CD4-positive, alpha-beta T cell treated with Interleukin-21 for 1 hour (primary cell): ENCODE measurements around the gene CCDC191.

Source experiments
- DNase-seq: peaks from one replicate; pipeline ENCODE4 v3.0.0-alpha.2; 2020

The CCDC191 gene, protein sequence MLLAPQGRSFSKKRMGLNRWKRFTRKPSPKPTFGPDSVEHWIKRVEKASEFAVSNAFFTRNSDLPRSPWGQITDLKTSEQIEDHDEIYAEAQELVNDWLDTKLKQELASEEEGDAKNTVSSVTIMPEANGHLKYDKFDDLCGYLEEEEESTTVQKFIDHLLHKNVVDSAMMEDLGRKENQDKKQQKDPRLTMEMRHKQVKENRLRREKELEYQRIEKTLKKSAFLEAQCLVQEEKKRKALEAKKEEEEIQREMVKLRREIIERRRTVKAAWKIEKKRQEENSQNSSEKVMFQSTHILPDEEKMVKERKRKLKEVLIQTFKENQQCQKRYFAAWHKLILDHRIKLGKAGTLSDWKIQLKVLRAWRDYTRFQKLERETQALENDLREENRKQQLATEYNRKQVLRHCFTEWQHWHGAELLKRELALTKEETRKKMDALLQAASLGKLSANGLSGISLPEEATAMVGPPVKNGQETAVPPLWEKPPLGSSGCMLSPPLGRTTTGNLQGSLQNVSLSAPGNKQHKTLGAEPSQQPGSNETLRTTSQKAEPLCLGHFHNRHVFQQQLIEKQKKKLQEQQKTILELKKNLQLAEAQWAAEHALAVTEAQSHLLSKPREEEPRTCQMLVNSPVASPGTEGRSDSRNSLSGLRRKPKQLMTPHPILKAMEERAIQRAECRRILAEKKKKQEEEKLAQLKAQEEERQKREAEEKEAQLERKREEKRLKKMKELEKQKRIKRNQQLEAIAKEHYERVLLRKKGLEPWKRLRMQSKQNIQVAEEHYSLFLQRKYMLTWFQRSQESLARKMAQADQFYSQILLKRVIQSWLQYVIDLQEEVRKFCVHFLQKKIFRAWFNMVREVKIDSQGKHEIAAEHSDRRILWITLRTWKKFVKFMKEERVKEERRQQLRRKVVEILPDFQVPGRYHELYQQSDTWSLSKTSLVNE

DNA sequence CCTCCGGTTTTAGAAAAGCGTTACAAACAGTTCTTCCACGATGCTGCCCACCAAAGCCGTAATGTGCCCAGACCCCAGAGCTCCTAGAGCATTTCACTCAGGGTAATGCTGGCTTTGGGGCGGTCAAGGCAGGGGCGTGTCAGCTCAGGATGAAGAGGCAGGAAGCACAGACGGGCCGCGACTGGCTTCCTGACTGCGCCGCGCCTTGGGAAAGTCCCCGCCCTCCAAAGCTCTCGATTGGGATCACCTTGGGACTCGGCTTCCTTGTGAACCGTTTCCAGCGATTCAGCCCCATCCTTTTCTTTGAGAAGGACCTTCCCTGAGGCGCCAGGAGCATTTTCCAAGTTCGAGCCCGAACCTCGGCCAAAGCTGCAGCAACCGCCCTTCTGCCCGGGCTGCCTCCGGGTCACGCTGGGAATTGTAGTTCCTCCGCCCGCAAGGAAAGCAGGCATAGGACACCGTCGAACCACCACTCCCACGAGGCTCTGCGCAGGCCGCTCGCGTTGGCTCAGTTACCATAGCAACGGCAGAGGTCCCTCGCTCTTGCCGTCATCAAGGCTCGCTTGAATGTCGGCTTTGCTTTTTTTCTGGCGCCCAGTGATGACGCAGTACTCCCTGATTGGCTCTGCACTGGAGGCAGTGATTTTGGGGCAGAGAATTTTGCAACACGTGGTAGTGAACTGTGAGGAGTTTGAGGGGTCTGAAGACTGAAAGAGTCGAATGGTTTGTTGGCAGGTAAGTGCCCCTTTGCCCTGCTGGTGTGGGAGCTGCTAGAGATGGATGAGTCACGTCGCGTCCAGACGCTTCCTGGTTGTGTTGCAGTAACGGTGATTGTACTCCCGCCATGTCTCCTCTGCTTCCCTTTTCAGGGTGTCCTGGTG, at the start of gene CCDC191, which contains the start of gene QTRT2:
Gene CCDC191, minus strand, starts transcription at position 397 of the 881 bp plus-strand sequence. Its CDS starts 60 bp downstream, at position 337.
Gene QTRT2, plus strand, starts transcription at position 608 of the 881 bp plus-strand sequence. CDS start 8,521 bp downstream, outside the sequence.
- peak; percentile 99 for DNase-seq

DNA sequence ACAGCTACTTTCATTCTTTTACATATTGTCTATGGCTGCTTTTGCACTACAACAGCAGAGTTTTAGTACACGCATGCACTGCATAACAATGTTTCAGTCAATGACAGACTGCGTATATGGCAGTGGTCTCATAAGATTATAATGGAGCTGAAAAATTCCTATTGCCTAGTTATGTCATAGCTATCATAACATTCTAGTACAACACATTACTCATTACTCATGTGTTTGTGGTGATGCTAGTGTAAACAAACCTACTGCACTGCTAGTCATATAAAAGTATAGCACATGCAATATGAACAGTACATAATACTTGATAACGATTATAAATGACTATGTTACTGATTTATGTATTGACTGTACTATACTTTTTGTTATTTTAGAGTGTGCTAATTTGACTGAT, 48.1 kb upstream of the CCDC191 start:
- DNase-seq, result no peak

DNA sequence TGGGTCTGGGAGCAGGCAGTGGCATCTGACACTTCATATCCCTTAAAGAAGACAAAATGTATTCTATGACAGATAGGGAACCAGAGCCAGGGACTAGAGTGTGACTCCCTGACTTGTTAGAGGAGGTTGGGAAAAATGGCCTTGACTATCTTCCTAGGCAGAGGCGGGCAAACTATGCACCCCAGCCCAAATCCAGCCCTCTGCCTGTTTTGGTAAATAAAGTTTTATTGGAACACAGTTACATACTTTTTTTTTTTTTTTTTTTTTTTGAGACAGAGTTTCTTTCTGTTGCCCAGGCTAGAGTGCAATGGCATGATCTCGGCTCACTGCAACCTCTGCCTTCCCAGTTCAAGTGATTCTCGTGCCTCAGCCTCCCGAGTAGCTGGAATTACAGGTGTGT, 47.5 kb upstream of the CCDC191 start:
- no peak for DNase-seq

DNA sequence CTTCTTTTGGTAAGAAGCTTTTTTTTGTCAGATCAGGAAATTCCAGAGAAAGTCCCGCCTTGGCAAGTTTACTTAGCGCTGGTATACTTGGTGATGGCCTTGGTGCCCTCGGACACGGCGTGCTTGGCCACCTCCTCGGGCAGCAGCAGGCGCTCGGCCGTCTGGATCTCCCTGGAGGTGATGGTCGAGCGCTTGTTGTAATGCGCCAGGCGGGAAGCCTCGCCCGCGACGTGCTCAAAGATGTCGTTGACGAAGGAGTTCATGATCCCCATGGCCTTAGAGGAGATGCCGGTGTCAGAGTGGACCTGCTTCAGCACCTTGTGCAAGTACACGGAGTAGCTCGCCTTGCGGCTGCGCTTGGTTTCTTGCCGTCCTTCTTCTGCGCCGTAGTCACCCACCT, 46.9 kb upstream of the CCDC191 start:
- no peak for DNase-seq

DNA sequence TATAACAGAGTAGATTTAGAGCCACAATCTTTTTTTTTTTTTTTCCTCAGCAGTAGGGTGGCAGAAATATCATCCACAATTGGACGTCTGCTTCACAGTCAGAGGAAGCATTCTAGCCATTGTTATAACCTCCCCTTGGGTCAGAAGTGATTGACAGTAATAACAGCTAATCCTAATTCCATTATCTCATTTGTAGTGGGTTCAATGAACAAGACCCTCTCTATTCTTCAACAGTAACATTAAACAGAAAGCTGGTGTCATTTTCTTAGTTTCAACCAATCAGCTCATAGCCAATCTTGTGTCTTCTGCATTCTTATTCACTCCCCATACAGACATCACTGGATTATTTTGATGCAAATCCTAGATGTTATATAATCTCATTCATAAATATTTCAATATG, 44.8 kb upstream of the CCDC191 start:
- DNase-seq, result no peak

DNA sequence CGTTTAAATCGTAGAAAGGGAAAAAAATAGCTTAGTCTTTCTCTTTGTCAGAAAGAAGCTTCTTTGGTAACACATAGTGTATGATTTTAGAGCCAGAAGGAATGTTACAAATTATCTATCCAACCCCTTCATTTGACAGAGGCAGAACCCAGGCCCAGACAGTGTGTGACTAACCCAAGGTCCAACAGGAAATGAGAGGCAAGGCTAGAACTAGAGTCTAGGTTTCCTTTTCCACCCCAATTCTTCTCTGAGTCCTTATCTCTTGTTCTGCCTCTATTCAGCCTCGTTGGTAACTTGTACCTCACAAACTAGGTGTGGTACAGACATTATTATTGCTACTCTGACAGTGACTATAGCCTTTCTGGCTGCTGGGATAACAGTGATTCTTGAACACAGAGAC, 39.5 kb upstream of the CCDC191 start:
- DNase-seq, result no peak

DNA sequence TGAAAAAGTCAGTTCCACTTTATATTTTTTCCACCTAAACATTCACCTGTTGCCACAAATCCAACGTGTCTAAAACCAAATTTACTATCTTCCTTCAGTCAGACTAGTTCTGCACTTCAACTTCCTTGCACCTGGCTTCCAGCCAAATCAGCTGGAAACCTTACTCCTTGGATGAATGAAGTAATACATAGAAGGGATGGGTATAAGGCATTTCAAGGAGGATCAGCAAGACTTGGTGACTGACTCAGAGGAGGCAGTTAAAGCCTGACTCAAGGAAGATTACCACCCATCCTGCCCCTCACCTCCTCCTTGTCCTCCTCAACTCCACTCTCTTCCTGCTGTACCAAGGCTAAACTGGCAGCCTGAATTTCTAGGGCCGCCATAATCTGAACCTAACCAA, 37.3 kb upstream of the CCDC191 start:
- DNase-seq, result no peak

DNA sequence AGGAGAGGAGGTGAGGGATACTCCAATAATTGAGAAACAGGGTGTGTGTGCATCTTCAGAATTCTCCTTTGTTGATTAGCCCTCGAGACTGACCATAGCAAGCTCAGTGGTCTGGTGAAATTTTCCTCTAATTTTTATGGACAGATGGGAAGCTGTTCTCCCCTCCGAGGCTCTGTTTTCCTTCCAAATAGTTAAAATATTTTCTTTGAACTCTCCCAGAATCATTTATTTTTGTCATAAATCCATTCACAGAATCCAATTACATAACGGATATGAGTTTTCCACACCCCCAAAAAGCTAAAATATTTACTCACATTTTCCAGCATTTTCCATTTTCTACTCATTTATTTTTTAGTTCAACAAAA, 36.7 kb upstream of the CCDC191 start:
- no peak for DNase-seq

DNA sequence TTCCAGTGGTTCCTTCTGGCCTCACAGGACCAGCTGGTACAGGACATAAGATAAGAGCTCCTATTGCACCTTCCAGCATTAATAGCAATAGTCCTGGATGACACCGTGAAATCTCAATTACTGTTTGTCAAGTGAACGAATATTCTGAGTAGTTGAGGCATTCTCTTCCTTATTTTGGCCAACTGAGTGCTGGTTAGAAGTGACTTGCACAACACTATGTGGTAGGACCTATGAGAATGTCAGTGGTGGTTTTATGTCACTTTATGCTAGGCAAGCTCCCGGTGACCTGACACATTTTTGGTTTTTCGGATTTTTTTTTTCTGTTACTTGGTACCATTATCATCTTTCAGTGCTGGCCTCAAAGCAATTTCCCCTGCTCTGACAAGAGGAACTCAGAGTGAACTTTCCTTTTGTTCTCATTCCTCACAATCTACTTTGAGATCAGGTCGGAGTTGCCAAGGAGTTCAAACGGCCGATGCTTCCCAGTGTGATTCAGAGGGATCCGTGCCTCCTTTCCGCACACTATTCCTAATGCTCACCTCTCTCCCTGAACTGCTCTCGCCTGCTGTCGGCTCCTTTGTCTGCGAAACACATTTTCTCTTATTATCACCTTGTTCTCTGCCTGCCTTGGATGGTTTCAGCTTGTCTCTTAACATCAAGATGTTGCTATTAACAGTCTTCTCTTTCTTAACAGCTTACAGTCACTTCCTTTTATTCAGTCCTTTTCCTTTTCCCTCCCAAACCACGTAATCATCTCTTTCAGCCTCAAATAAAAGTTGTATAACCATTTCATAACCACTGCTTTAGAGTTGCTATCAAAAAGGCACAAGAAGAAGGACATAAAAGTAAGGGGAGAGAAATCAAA, 36.1 kb upstream of the CCDC191 start:
- no peak for DNase-seq

DNA sequence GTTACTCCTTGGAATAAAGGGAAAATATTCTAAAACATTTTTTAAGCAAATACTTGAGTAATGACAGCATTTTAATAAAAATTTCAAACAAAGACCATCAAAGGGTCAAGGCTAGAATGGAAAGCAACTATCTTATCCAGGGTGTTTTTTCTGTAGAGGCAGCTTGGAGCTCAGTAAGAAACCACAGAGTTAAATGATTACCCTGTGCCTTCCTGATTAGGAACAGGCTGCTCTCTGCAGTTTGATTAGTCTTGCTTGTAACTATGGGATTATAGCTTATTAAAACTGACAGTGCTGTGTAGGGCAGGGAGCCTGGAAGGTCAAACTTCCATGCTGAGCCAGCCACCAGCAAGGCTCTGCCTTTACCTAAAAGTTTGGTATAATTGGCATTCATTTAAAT, 33.3 kb upstream of the CCDC191 start:
- DNase-seq, result no peak

DNA sequence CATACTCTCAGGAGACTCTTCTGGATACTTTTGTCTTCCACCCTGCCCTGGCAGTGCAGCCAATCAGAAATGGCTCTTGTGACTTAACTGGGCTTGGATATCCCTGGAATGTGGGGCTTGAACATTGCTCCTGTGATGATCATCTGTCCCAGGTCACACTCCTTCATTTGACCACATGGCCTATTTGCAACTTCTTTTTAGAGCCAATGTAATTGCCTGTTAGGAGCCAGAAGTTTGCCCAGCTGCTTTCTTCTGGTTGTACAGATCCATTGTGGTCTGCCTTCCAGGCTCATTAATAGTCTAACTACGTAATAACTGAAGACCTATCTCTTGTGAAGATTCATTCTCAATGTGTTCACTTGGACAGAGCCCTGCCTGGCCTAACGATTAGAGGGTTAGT, 30.0 kb upstream of the CCDC191 start:
- no peak for DNase-seq

DNA sequence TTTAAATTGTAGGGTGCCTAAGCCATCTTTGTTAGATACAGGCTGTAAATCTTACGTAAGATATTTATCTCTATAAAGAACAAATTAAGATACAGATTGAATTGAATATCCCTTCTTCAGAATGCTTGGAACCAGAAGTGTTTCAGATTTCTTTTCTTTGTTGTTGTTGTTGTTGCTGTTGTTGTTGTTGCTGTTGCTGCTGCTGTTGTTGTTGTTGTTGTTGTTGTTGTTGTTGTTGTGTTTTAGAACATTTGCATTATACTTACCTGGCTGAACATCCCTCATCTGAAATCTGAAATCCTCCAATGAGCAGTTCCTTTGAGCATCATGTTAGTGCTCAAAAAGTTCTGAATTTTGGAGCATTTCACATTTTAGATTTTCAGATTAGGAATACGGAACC, 26.8 kb upstream of the CCDC191 start:
- no peak for DNase-seq

DNA sequence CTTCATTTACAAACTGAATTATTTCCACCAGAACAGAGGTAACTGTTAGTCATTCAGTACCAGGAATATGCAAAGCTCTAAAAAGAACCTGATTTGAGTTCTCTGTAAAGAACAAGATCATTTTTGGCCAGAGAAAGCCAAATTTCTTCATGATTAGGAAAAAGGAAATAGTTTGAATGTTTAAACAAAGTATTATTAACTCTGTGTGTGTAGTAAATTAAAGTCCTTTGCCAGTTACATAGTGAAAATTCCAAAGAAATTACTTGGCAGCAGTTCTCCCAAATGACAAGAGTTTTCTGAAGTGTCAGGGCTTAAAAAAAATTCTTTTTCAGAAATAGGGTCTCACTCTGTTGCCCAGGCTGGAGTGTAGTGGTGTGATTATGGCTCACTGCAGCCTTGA, 24.7 kb upstream of the CCDC191 start:
- DNase-seq, result no peak

DNA sequence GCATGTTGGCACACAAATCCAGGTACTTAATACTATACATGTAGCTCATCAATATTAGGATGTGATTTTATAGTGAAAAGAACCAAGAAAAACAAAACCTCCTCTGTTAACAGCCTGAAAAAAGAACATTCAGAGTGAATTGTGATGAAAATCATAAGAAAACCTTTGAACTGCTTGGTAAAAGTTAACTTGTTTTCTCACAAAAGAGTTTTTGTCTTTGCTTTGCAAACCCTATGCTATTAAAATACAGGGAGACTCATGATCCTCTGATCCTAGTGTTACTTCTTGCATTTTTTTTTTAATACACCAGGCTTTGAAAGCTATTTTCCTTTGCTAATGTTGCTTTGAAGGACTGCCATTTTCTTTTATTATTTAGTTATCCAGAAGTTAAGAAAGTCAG, 23.9 kb upstream of the CCDC191 start:
- no peak for DNase-seq

DNA sequence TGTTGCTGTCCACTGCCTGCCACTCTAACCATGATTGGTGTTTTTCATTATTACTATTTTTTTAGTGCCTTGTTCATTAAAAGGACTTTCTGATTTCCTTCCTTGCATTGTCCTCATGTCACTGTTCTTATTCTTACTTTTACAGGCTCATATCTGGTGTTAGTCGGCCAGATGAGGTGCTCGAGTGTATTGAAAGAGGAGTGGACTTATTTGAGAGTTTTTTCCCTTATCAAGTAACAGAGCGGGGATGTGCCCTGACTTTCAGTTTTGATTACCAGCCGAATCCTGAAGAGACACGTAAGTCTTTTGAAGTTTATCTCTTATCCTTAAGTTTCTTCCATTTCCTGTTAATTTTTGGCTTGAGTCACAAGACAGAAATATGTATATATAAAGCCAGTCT, 23.4 kb upstream of the CCDC191 start:
- DNase-seq, result no peak

DNA sequence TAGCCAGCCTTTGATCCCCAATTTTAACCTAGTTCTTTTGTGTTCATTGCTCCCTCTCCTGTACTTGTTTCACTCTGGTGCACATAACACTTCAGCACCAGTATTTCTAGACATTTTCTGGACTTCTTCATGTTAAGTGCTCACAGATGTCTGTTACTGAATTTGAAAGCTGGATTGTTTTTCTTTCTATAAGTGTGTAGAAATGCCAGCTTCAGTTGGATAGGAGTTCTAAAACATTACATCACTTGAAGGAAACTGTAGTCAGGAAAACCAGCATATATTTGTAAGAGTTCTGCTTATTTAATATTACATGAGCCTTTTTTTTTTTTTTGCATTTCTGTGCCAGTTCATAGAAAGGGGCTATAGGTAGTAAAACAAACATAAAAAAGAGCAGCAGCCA, 21.8 kb upstream of the CCDC191 start:
- no peak for DNase-seq

DNA sequence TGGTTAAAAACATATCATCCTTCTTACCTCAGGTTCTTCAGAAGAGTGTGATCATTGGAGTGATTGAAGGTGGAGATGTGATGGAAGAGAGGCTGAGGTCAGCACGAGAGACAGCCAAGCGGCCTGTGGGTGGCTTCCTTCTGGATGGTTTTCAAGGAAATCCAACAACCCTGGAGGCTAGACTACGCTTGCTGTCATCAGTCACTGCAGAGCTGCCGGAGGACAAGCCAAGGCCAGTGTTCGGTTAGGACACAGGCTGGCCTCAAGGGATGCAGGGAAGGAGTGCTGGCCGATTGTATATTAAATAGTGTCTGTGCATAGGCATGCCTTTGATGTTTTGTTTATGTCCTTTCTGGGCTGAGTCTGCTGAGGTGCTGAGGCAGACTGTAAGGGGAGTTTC, 20.4 kb upstream of the CCDC191 start:
- DNase-seq, result no peak

DNA sequence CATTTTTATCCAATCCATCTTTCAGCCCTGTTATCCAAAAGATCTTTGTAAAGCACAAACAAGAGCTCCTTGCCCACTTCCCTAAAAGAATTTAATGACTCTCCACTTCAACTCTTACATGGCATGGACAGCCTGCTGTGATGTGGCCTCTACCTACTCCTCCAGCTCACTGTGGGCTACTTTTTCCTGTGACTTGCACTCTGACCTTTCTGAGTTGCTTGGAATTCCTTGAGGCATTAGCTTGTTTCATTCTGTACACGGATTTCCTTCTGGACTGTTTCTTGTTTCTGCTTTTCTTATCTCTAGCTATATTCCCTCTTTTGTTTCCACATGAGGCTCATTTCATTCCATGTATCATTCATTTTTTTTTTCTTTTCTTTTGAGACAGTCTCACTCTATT, 15.5 kb upstream of the CCDC191 start:
- no peak for DNase-seq

DNA sequence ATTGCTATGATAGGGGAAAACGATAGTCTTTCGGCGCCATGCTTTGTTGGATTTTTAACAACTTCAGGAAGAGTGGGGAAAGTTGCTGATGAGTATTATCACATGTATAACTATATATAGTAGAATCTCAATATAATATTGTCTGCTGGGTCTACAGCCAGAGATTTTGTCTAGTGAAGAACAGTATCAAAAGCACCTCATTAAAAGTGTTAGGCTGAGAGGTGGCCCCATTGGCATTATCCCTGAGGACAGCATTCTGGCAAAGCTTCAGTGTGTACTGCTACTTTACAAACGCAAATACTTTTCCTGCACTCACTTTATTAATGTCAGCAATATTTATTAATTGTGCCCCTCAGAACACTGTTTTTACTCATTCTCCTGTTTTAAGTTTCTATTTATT, 12.0 kb upstream of the CCDC191 start:
- DNase-seq, result no peak

DNA sequence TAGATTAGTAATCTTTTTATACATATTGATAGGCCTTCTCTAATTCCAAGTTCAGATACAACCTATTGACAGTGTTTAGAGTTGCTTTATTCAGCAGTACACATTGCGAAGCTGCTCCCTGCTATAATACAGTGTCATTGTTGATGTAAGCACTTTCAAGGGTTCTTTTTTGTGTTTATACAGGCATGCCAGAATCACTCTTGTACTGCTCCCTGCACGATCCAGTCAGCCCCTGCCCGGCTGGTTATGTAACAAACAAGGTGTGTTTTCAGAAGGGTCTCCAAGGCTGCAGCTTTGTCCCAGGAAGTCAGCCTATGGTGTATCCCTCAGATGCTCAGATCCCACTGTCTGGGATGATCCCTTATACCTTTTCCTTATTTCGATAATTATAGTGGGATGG, 11.5 kb upstream of the CCDC191 start:
- DNase-seq, result no peak

DNA sequence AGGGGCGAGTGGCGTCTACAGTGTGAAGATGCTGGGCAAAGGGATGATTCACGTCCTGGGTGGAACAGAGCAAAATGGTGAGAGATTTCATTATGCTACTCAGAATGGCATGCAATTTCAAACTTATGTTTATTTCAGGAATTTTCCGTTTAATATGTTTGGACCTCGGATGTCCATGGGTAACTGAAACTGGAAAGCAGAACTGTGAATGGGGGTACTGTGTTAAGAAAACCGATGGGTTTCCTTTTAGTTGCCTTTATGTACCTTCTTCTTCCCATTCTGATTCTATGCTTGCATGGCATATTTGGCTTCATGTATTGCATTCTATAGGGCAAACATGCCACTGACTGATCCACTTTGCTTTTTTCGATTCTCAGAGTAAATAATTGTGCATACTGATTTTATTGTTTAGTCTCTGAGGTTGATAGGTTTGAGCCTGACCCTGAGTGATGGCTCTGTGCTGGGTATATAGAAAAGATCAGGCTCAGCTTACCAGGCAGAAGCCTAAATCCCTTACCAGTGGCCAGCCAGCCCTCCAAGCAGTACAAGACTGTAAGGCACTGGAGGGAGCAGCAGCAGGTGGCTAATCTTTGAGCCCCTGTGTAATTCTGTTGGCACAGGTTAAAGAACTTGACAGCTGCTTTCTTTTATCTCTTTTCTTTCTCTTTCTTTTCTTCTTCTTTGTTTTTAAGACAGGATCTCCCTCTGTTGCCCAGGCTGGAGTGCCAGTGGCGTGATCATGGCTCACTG, 4.8 kb upstream of the CCDC191 start:
- DNase-seq, result no peak
